Panc1 (cell line): Measurements from ENCODE around the gene IGF2R. TPM values are rescaled to one million over a fixed set of nuclear protein-coding genes. Genes with fewer than 3 reads are reported as not detected.

Source experiments
- ATAC-seq: fragments of 200-7000 bp; cut with Tn5 transposase; 2 replicates; pipeline ENCODE4 v1.9.1; 2020; ENCODE audit warnings: mild to moderate bottlenecking, moderate library complexity
- BruUV-seq: library from RNA; stranded (reverse); fragments of 400-500 nt; replicated peaks from 2 replicates; lab custom pipeline; 2021; lab: Mats Ljungman, UMichigan
- CTCF ChIA-PET: fragments of 300-600 bp; sonication (Branson Sonifier 250); formaldehyde crosslinking; loops from one replicate; lab custom pipeline; 2022; ENCODE audit warnings: antibody characterized with exemption; lab: Charles Lee
- POLR2A ChIA-PET: fragments of 300-600 bp; sonication (Branson Sonifier 250); formaldehyde crosslinking; loops from one replicate; lab custom pipeline; 2022; ENCODE audit warnings: antibody characterized with exemption; lab: Charles Lee
- DNase-seq: peaks from one replicate; pipeline ENCODE4 v3.0.0-alpha.2; 2010; ENCODE audit warnings: low read depth, low spot score
- H3K27ac ChIP-seq: 2 replicates; pipeline ENCODE4 v1.5.1; 2011; ENCODE audit warnings: mild to moderate bottlenecking, low read length, inconsistent platforms
- H3K27me3 ChIP-seq: fragments of 200-500 bp; sonication (Bioruptor generic); 2 replicates; pipeline ENCODE4 v1.6.0; 2014; ENCODE audit warnings: low read length, inconsistent platforms; ENCODE audit not compliant: control insufficient read depth, insufficient read depth
- H3K36me3 ChIP-seq: fragments of 200-500 bp; sonication (Bioruptor generic); 2 replicates; pipeline ENCODE4 v1.5.1; 2014; ENCODE audit warnings: inconsistent platforms, mild to moderate bottlenecking, low read length, moderate library complexity; ENCODE audit not compliant: control insufficient read depth, insufficient read depth
- H3K4me1 ChIP-seq: 2 replicates; pipeline ENCODE4 v1.5.1; 2011; ENCODE audit warnings: inconsistent platforms, mild to moderate bottlenecking, low read length, moderate library complexity; ENCODE audit not compliant: control insufficient read depth, insufficient read depth
- H3K4me3 ChIP-seq, 2 experiments: 2 replicates each; pipeline ENCODE4 v1.5.1; 2011 to 2012; ENCODE audit warnings: low read depth in 2 of 2, low read length in 2 of 2, mild to moderate bottlenecking in 2 of 2, inconsistent platforms in 1 of 2, moderate library complexity in 1 of 2
- H3K9me3 ChIP-seq: fragments of 200-500 bp; sonication (Bioruptor generic); 2 replicates; pipeline ENCODE4 v1.5.1; 2014; ENCODE audit warnings: low read depth, mild to moderate bottlenecking, inconsistent platforms, low read length, moderate library complexity; ENCODE audit not compliant: control insufficient read depth, insufficient read depth
- CTCF ChIP-seq: fragments of 450-650 bp; IDR thresholded peaks from 2 replicates; pipeline ENCODE4 v1.5.1; 2017; ENCODE audit warnings: mild to moderate bottlenecking
- POLR2AphosphoS5 ChIP-seq: IDR thresholded peaks from 2 replicates; pipeline ENCODE4 v1.6.1; 2012; ENCODE audit warnings: mild to moderate bottlenecking, low read depth, low read length, moderate library complexity
- REST ChIP-seq, 2 experiments: IDR thresholded peaks; 2 replicates each; pipeline ENCODE4 v1.6.1; 2011 to 2012; ENCODE audit warnings: low read depth in 2 of 2, control low read depth in 1 of 2, low read length in 1 of 2, mild to moderate bottlenecking in 1 of 2, moderate library complexity in 1 of 2; ENCODE audit not compliant: insufficient read depth in 1 of 2
- SIN3A ChIP-seq: IDR thresholded peaks from 2 replicates; pipeline ENCODE4 v1.6.1; 2012; ENCODE audit warnings: low read depth, mild to moderate bottlenecking, low read length, moderate library complexity, borderline replicate concordance; ENCODE audit not compliant: insufficient read depth
- TCF7L2 ChIP-seq: IDR thresholded peaks from 2 replicates; pipeline ENCODE4 v1.6.1; 2011; ENCODE audit warnings: mild to moderate bottlenecking, low read depth, low read length, inconsistent platforms
- in situ Hi-C: cut with HindIII; loops from 2 replicates; pipeline ENCODE4 v1.10.0; 2016; ENCODE audit warnings: low sequenced_read_pairs, low pct_unique_long_range_greater_than_20kb
- intact Hi-C: fragments of 100-400 bp; cut with micrococcal nuclease; formaldehyde crosslinking; loops from one replicate; pipeline ENCODE4 v1.10.0; 2022; ENCODE audit not compliant: unreplicated experiment
- total RNA-seq: library from RNA; stranded (reverse); gene quantifications from one replicate; pipeline ENCODE4 v1.2.1, GENCODE V29; 2021; ENCODE audit not compliant: unreplicated experiment

Gene IGF2R
- total RNA-seq, 1 experiment from 2014 or later: 163 TPM

- no TSS peak for BruUV-seq
- Histone ChIP-seq H3K4me3 (peak overlapping the region; percentile 5 to 34; a peak in 3 of 4 replicates), H3K27me3 (no peaks in the 10 kb centered on the region), H3K9me3 (no peaks in the 10 kb centered on the region), H3K27ac (peak overlapping the region; percentile 83), H3K4me1 (peaks cover 84% of the 10 kb centered on the region), H3K36me3 (no peaks in the 10 kb centered on the region)
- in situ Hi-C loops: no loop called here
- ChIA-PET CTCF (no interaction called here), POLR2A (interaction anchor here (0.6 kb wide), 1 partner anchor 219 kb away, joined by 4 read pairs; no protein-coding TSS in a partner anchor)
- TF ChIP-seq TCF7L2: no peak
- no peak for TF ChIP-seq REST (IDR thresholded peaks at IDR 0.05; ENCODE audit: insufficient read depth in 1 of 2, low read depth in 2 of 2, low read length in 1 of 2)
- no peak for DNase-seq
- ATAC-seq: peak; percentile 40
- intact Hi-C loops: no loop called here
Observed at GRCh38 chr6:159978291-159979135, 9.6 kb downstream of the IGF2R start.

GRCh38 chr6:159979136-159979874 lies 10.4 kb downstream of the IGF2R start:
- H3K4me3 ChIP-seq: peak overlapping the region in 1 of 2 experiments; percentile 34; a peak in 2 of 4 replicates
- H3K4me1 ChIP-seq: peaks cover 85% of the 10 kb centered on the region
- no peak for DNase-seq

More at GRCh38 chr6:159979136-159979874, 10.4 kb downstream of the IGF2R start:
- no peaks in the 10 kb centered on the region for H3K9me3 ChIP-seq
- CTCF ChIA-PET: no interaction called here
- TF ChIP-seq SIN3A (no peak), TCF7L2 (no peak), CTCF (no peak), REST (IDR thresholded peaks at IDR 0.05; ENCODE audit: insufficient read depth in 1 of 2, low read depth in 2 of 2, low read length in 1 of 2) (no peak), POLR2AphosphoS5 (no peak)
- H3K27ac ChIP-seq: peak overlapping the region; percentile 83
- H3K27me3 ChIP-seq: no peaks in the 10 kb centered on the region
- intact Hi-C loops: no loop called here
- POLR2A ChIA-PET: interaction anchor here (0.6 kb wide), 1 partner anchor 220 kb away, joined by 4 read pairs; no protein-coding TSS in a partner anchor
- in situ Hi-C loops: no loop called here
- peak; percentile 66 for ATAC-seq
- no TSS peak for BruUV-seq
- H3K36me3 ChIP-seq: no peaks in the 10 kb centered on the region
